GM20000 (cell line): Measurements from ENCODE around the gene ADAMTS7.

Experiments
- DNase-seq: peaks from one replicate; pipeline ENCODE4 v3.0.0; 2012; ENCODE audit warnings: low spot score
- CTCF ChIP-seq: IDR thresholded peaks from 2 replicates; pipeline ENCODE4 v1.5.1; 2012; ENCODE audit warnings: mild to moderate bottlenecking, control low read depth; ENCODE audit errors: extremely low read depth, missing control alignments

ADAMTS7 gene

GRCh38 chr15:78709263-78709882, 101.9 kb downstream of the ADAMTS7 start:
- peak; percentile 66 for DNase-seq
- TF ChIP-seq CTCF: peak; percentile 85
